ENCODE results near the gene LGALS1. TPM values are rescaled to one million over a fixed set of nuclear protein-coding genes. Genes with fewer than 3 reads are reported as not detected.
"Not testable (repeated sequence)": the region's sequence is repeated elsewhere in the genome, so short reads cannot be mapped to it uniquely, and the experiment has no call there.

The LGALS1 gene
- total and polyA plus RNA-seq, 4 donors = 1,050 to 3,139 (median 1,511) TPM

DNA sequence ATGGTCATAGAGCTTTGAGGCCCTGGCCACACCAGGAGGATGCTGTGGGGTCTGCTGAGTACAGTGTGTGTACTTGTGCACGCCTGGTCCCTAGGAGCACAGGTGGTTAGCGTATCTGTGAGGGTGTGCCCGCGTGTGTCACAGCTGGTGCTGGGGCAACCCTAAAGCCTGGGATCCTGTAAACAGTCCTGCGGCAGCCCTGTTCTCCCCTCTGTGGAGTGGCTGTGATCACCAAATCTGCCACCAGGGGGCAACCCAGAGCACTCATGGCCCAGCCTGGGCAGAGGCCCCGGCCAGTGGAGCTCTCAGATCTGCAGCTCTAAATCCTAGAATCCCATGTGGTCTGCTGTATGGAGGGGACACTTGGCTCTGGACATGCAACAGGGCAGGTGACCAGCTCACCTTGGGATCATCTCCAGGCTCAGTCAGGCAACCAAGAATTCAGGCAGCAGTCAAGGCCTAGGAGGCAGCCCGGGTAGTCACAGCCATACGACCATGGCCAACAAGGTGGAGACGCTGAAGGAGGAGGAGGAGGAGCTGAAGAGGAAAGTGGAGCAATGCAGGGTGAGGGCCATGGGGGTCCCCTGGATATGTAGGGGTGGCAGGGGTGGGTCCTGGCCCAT is 32.1 kb upstream of the LGALS1 start:
- H3K4me1 ChIP-seq (ENCODE audit: control insufficient read depth in 1 of 2, insufficient read depth in 2 of 2, low read length in 2 of 2) = no peaks in the 10 kb centered on the region
- ATAC-seq (ENCODE audit: low FRiP score) (peak; percentile 88), DNase-seq (peak; percentile 90 to 96)
- H3K9me3 ChIP-seq (ENCODE audit: control insufficient read depth, low read length) = no peaks in the 10 kb centered on the region
- H3K27me3 ChIP-seq (ENCODE audit: control insufficient read depth in 1 of 2, insufficient read depth in 2 of 2, low read length in 1 of 2) = no peaks in the 10 kb centered on the region
- H3K27ac ChIP-seq (ENCODE audit: low read depth in 1 of 2, low read length in 2 of 2) = no peak overlapping the region
- H3K4me3 ChIP-seq (ENCODE audit: low read length in 2 of 2) = no peak overlapping the region
- intact Hi-C loops (cut with DNase I) = loop anchor here (1.0 to 2.0 kb wide), 2 partner anchors 37 to 38 kb away; no protein-coding TSS in a partner anchor
- 30 to 33% methylated on average over 9 of the region's 9 CpGs for WGBS, 2 donors
- no peaks in the 10 kb centered on the region for H3K36me3 ChIP-seq (ENCODE audit: control insufficient read depth in 1 of 2, insufficient read depth in 2 of 2, low read length in 1 of 2)

DNA sequence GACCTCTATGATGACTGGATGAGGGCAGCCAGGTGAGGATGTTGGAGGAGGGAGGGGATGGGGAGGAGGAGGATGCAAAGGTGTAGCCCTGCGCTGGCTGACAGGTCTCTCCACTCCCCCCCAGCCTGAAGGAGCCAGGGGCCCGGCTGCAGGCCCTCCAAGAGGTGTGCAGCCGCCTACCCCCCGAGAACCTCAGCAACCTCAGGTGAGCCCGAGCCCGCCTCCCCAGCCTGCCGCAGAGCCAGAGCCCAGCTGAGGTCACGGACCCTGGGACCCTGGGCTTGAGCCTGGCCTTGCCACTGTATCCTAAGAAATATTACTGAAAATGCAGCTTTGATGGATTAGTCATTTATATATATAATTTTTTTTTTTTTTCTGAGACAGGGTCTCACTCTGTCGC is 28.1 kb upstream of the LGALS1 start:
- H3K4me3 ChIP-seq (ENCODE audit: low read length in 2 of 2) = no peak overlapping the region
- H3K9me3 ChIP-seq (ENCODE audit: control insufficient read depth, low read length) = no peaks in the 10 kb centered on the region
- WGBS, 2 donors = 91 to 95% methylated on average over 9 of the region's 9 CpGs
- no peak overlapping the region for H3K27ac ChIP-seq (ENCODE audit: low read depth in 1 of 2, low read length in 2 of 2)
- H3K27me3 ChIP-seq (ENCODE audit: control insufficient read depth in 1 of 2, insufficient read depth in 2 of 2, low read length in 1 of 2) = no peaks in the 10 kb centered on the region
- ATAC-seq (ENCODE audit: low FRiP score) = no peak
- H3K36me3 ChIP-seq (ENCODE audit: control insufficient read depth in 1 of 2, insufficient read depth in 2 of 2, low read length in 1 of 2) = no peaks in the 10 kb centered on the region
- no peak for DNase-seq
- intact Hi-C loops (cut with DNase I) = no loop called here
- no peaks in the 10 kb centered on the region for H3K4me1 ChIP-seq (ENCODE audit: control insufficient read depth in 1 of 2, insufficient read depth in 2 of 2, low read length in 2 of 2)

DNA sequence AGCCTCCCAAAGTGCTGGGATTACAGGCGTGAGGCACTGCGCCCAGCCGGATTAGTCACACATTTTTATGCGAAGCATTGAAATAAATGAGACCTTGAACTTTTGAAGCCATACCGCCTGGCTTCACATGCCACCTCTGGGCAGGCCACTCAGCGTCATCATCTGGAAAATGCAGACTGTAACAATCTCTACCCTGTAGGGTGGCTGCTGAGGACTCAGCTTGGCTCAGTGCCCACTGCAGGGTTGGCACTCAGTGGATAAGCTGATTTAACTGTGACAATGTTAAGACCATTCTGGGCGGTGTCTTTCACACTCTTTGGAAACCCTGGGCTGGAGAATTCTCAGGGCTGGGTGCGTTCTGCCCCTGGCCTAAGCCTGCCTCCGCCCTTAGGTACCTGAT is 27.5 kb upstream of the LGALS1 start:
- H3K36me3 ChIP-seq (ENCODE audit: control insufficient read depth in 1 of 2, insufficient read depth in 2 of 2, low read length in 1 of 2) = no peaks in the 10 kb centered on the region
- H3K27me3 ChIP-seq (ENCODE audit: control insufficient read depth in 1 of 2, insufficient read depth in 2 of 2, low read length in 1 of 2) = no peaks in the 10 kb centered on the region
- H3K27ac ChIP-seq (ENCODE audit: low read depth in 1 of 2, low read length in 2 of 2) = no peak overlapping the region
- 69 to 76% methylated on average over 9 of the region's 9 CpGs for whole genome bisulfite sequencing, 2 donors
- ATAC-seq (ENCODE audit: low FRiP score) (no peak), DNase-seq (no peak)
- no peaks in the 10 kb centered on the region for H3K4me1 ChIP-seq (ENCODE audit: control insufficient read depth in 1 of 2, insufficient read depth in 2 of 2, low read length in 2 of 2)
- H3K4me3 ChIP-seq (ENCODE audit: low read length in 2 of 2) = no peak overlapping the region
- H3K9me3 ChIP-seq (ENCODE audit: control insufficient read depth, low read length) = no peaks in the 10 kb centered on the region
- intact Hi-C loops (cut with DNase I) = no loop called here

DNA sequence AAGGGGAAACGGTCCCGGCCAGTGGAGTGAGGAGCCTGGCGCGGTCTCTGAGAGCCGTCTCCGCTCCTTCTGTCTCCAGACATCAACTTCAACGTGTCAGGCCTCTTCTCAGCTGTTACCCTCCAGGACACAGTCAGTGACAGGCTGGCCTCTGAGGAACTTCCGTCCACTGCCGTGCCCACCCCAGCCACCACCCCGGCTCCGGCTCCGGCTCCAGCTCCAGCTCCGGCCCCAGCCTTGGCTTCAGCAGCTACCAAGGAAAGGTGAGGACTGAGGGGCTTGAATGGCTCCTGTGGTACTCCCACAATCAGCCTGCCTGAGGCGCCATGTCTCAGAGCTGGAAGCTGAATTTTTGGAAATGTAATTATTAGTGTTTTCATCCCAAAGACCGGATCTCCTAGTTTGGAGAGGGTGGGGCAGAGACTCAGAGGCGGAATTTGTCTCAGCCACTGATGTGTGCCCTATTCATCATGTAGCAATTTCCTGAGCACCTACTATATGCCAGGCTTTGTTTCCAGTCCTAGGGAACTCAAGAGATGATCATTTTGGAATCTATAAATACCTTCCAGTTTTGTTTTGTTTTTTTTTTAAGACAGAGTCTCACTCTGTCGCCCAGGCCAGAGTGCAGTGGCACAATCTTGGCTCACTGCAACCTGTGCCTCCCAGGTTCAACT is 24.8 kb upstream of the LGALS1 start:
- Histone ChIP-seq H3K27me3 (ENCODE audit: control insufficient read depth in 1 of 2, insufficient read depth in 2 of 2, low read length in 1 of 2) (no peaks in the 10 kb centered on the region), H3K36me3 (ENCODE audit: control insufficient read depth in 1 of 2, insufficient read depth in 2 of 2, low read length in 1 of 2) (no peaks in the 10 kb centered on the region), H3K27ac (ENCODE audit: low read depth in 1 of 2, low read length in 2 of 2) (no peak overlapping the region), H3K4me3 (ENCODE audit: low read length in 2 of 2) (no peak overlapping the region), H3K4me1 (ENCODE audit: control insufficient read depth in 1 of 2, insufficient read depth in 2 of 2, low read length in 2 of 2) (no peaks in the 10 kb centered on the region), H3K9me3 (ENCODE audit: control insufficient read depth, low read length) (no peaks in the 10 kb centered on the region)
- 96% methylated on average over 17 of the region's 17 CpGs for WGBS, 2 donors
- ATAC-seq (ENCODE audit: low FRiP score) (no peak), DNase-seq (no peak)
- intact Hi-C loops (cut with DNase I) = no loop called here

DNA sequence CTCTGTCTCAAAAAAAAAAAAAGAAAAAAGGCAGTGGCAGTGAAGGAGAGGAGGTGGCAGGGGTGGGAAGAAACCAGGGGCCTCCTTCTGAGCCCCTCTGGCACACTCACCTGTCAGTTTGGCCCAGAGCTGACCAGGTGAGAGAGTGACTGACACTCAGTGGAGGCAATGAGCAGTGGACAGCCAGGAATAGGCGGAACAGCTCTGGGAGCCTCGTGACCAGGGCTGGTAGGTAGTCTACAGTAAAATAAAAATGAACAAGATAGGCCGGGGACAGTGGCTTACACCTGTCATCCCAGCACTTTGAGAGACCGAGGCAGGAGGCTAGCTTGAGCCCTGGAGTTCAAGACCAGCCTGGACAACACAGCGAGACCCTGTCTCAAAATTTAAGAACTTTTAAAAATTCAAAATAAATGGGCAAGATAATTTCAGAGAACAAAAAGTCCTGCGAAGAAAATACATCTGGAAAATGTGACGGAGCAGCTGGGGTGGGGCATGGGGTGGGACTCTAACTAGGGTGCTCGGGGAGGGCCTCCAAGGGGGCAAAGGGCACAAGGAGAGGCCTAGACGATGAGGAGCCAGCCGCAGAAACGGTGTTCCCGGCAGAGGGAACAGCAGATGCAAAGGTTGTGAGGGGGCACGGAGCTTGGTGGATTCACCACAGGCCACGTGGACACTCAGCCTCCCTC is 20.7 kb upstream of the LGALS1 start:
- Histone ChIP-seq H3K4me3 (ENCODE audit: low read length in 2 of 2) (no peak overlapping the region), H3K27me3 (ENCODE audit: control insufficient read depth in 1 of 2, insufficient read depth in 2 of 2, low read length in 1 of 2) (no peaks in the 10 kb centered on the region), H3K4me1 (ENCODE audit: control insufficient read depth in 1 of 2, insufficient read depth in 2 of 2, low read length in 2 of 2) (no peaks in the 10 kb centered on the region), H3K9me3 (ENCODE audit: control insufficient read depth, low read length) (no peaks in the 10 kb centered on the region), H3K27ac (ENCODE audit: low read depth in 1 of 2, low read length in 2 of 2) (no peak overlapping the region), H3K36me3 (ENCODE audit: control insufficient read depth in 1 of 2, insufficient read depth in 2 of 2, low read length in 1 of 2) (no peaks in the 10 kb centered on the region)
- WGBS, 2 donors = 89 to 90% methylated on average over 12 to 14 of the region's 14 CpGs
- intact Hi-C loops (cut with DNase I) = no loop called here
- no peak for ATAC-seq (ENCODE audit: low FRiP score)
- no peak for DNase-seq

DNA sequence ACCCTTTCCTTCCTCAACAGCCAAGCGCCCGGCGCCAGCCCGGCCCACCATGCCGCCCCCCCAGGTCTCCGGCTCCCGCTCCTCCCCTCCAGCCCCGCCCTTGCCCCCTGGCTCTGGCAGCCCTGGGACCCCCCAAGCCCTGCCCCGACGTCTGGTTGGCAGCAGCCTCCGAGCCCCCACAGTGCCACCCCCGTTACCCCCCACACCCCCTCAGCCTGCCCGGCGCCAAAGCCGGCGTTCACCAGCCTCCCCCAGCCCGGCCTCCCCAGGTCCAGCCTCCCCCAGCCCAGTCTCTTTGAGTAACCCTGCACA is 20.2 kb upstream of the LGALS1 start:
- H3K9me3 ChIP-seq (ENCODE audit: control insufficient read depth, low read length) = no peaks in the 10 kb centered on the region
- no peak overlapping the region for H3K27ac ChIP-seq (ENCODE audit: low read depth in 1 of 2, low read length in 2 of 2)
- ATAC-seq (ENCODE audit: low FRiP score) (no peak), DNase-seq (no peak)
- H3K4me1 ChIP-seq (ENCODE audit: control insufficient read depth in 1 of 2, insufficient read depth in 2 of 2, low read length in 2 of 2) = no peaks in the 10 kb centered on the region
- intact Hi-C loops (cut with DNase I) = no loop called here
- WGBS, 2 donors = 89 to 98% methylated on average over 10 to 17 of the region's 17 CpGs
- H3K27me3 ChIP-seq (ENCODE audit: control insufficient read depth in 1 of 2, insufficient read depth in 2 of 2, low read length in 1 of 2) = no peaks in the 10 kb centered on the region
- H3K36me3 ChIP-seq (ENCODE audit: control insufficient read depth in 1 of 2, insufficient read depth in 2 of 2, low read length in 1 of 2) = no peaks in the 10 kb centered on the region
- no peak overlapping the region for H3K4me3 ChIP-seq (ENCODE audit: low read length in 2 of 2)

DNA sequence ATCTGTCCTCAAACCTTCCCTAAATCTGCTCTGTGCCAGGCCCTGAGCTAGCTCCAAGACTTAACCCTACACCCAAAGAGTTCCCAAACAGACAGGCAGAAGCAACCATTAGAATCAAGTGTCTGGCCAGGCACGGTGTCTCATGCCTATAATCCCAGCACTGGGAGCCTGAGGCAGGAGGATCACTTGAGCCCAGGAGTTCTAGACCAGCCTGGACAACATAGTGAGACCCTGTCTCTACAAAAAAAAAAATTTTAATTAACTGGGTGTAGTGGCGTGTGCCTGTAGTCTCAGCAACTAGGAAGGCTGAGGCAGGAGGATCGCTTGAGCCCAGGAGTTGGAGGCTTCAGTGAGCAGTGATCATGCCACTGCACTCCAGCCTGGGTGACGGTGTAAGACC is 18.9 kb upstream of the LGALS1 start:
- H3K36me3 ChIP-seq (ENCODE audit: control insufficient read depth in 1 of 2, insufficient read depth in 2 of 2, low read length in 1 of 2); H3K27ac ChIP-seq (ENCODE audit: low read depth in 1 of 2, low read length in 2 of 2); H3K4me3 ChIP-seq (ENCODE audit: low read length in 2 of 2); DNase-seq; H3K27me3 ChIP-seq (ENCODE audit: control insufficient read depth in 1 of 2, insufficient read depth in 2 of 2, low read length in 1 of 2); H3K4me1 ChIP-seq (ENCODE audit: control insufficient read depth in 1 of 2, insufficient read depth in 2 of 2, low read length in 2 of 2); intact Hi-C loops (cut with DNase I); H3K9me3 ChIP-seq (ENCODE audit: control insufficient read depth, low read length); ATAC-seq (ENCODE audit: low FRiP score): not testable (repeated sequence)
- 93 to 95% methylated on average over 4 of the region's 4 CpGs for whole genome bisulfite sequencing, 2 donors

DNA sequence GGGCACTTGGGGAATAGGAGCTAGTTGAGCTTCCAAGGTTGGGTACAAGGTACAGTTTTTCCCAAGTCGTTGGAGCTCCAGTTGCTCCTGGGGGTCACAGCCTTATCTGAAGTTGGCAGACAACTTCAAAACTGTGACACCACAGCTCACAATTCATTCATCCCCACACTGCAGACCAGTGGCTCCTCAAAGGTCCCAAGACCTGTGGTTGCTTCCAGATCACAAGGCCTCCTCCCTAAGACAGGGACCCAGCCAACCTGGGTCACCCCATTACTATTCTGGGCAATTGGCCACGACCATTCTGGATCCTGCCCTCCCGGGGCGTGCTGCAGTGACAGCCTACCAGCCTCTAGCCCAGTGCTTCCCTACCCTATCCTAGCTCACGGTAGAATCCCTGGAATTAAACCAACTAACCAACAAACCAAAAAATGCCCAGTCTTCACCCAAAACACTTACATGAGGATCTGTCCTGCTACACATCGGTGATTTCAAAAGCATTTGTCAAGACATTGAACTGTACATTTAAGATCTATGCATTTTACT is 17.8 kb upstream of the LGALS1 start:
- DNase-seq = no peak
- 7 to 9% methylated on average over 6 of the region's 6 CpGs for WGBS, 2 donors
- intact Hi-C loops (cut with DNase I) = no loop called here
- Histone ChIP-seq H3K36me3 (ENCODE audit: control insufficient read depth in 1 of 2, insufficient read depth in 2 of 2, low read length in 1 of 2) (no peaks in the 10 kb centered on the region), H3K27me3 (ENCODE audit: control insufficient read depth in 1 of 2, insufficient read depth in 2 of 2, low read length in 1 of 2) (no peaks in the 10 kb centered on the region), H3K9me3 (ENCODE audit: control insufficient read depth, low read length) (no peaks in the 10 kb centered on the region), H3K27ac (ENCODE audit: low read depth in 1 of 2, low read length in 2 of 2) (peak overlapping the region in 1 of 2 donors; percentile 41), H3K4me3 (ENCODE audit: low read length in 2 of 2) (no peak overlapping the region), H3K4me1 (ENCODE audit: control insufficient read depth in 1 of 2, insufficient read depth in 2 of 2, low read length in 2 of 2) (no peaks in the 10 kb centered on the region)
- ATAC-seq (ENCODE audit: low FRiP score) = no peak
